H1 (cell line): Measurements from ENCODE around the gene MMP24. TPM values are rescaled to one million over a fixed set of nuclear protein-coding genes. Genes with fewer than 3 reads are reported as not detected.

Source experiments
- CTCF ChIA-PET: fragments of 300-600 bp; sonication (Branson Sonifier 250); formaldehyde crosslinking; loops from one replicate; lab custom pipeline; 2021; ENCODE audit not compliant: partially characterized antibody; lab: Charles Lee
- POLR2A ChIA-PET: fragments of 300-600 bp; sonication (Branson Sonifier 250); formaldehyde crosslinking; loops from one replicate; lab custom pipeline; 2021; ENCODE audit warnings: inconsistent platforms; ENCODE audit not compliant: partially characterized antibody; lab: Charles Lee
- DNase-seq, 2 experiments: peaks; one replicate each; pipeline versions ENCODE4 v3.0.0 to v3.0.0-alpha.2; 2010 to 2022; ENCODE audit warnings: low spot score in 2 of 2, low read depth in 1 of 2, mixed read lengths in 1 of 2
- FAIRE-seq: peaks from 2 replicates; lab custom pipeline; 2011; peaks lifted over from hg19 to GRCh38; lab: Jason Lieb, UNC
- H2AFZ ChIP-seq: 2 replicates; pipeline ENCODE4 v1.8.1; 2012; ENCODE audit warnings: low read length, inconsistent platforms
- H2AK5ac ChIP-seq: 2 replicates; pipeline ENCODE4 v1.6.1; 2013; ENCODE audit warnings: low read depth, low read length
- H2BK120ac ChIP-seq: replicated peaks from 2 replicates; pipeline ENCODE3; 2013; ENCODE audit warnings: low read depth, low read length, inconsistent platforms
- H2BK12ac ChIP-seq: 2 replicates; pipeline ENCODE4 v1.6.1; 2013; ENCODE audit warnings: low read depth, low read length
- H2BK15ac ChIP-seq: 2 replicates; pipeline ENCODE4 v1.6.1; 2013; ENCODE audit warnings: low read length
- H2BK20ac ChIP-seq: 2 replicates; pipeline ENCODE4 v1.6.1; 2013; ENCODE audit warnings: low read length
- H2BK5ac ChIP-seq: 2 replicates; pipeline ENCODE4 v1.6.1; 2013; ENCODE audit warnings: low read depth, low read length
- H3K14ac ChIP-seq: 2 replicates; pipeline ENCODE4 v1.6.1; 2013; ENCODE audit warnings: inconsistent platforms; ENCODE audit not compliant: insufficient read length
- H3K18ac ChIP-seq: 2 replicates; pipeline ENCODE4 v1.6.1; 2013; ENCODE audit warnings: low read length; ENCODE audit errors: extremely low read depth
- H3K23ac ChIP-seq: 2 replicates; pipeline ENCODE4 v1.6.1; 2013; ENCODE audit warnings: inconsistent platforms; ENCODE audit not compliant: insufficient read length
- H3K23me2 ChIP-seq: 2 replicates; pipeline ENCODE4 v1.6.1; 2013; ENCODE audit warnings: low read depth, low read length
- H3K27ac ChIP-seq: 2 replicates; pipeline ENCODE4 v1.6.1; 2011; ENCODE audit warnings: low read depth, low read length, inconsistent platforms
- H3K27me3 ChIP-seq, 4 experiments: replicated peaks in 1 of 4; 1 replicate in 1 of 4; 2 replicates in 3 of 4; pipeline versions ENCODE4 v1.6.1 to v1.8.1; 2011 to 2013; ENCODE audit warnings: low read length in 3 of 4, mild to moderate bottlenecking in 3 of 4, inconsistent platforms in 2 of 4, mixed read lengths in 2 of 4, moderate library complexity in 1 of 4; ENCODE audit not compliant: control insufficient read depth in 3 of 4, insufficient read depth in 3 of 4; ENCODE audit errors: extremely low read depth in 1 of 4
- H3K36me3 ChIP-seq, 4 experiments: 2 replicates each; pipeline versions ENCODE4 v1.6.1 to v1.8.1; 2011 to 2013; ENCODE audit warnings: mild to moderate bottlenecking in 4 of 4, low read length in 3 of 4, moderate library complexity in 2 of 4, control low read depth in 1 of 4, inconsistent platforms in 1 of 4; ENCODE audit not compliant: insufficient read depth in 4 of 4, control insufficient read depth in 2 of 4
- H3K4ac ChIP-seq: replicated peaks from 2 replicates; pipeline ENCODE3; 2013; ENCODE audit warnings: low read length, low read depth, mixed read lengths, inconsistent platforms; ENCODE audit not compliant: insufficient read length
- H3K4me1 ChIP-seq, 4 experiments: replicated peaks in 1 of 4; 1 replicate in 1 of 4; 2 replicates in 3 of 4; pipeline versions ENCODE4 v1.6.1 to v1.8.1; 2011 to 2013; ENCODE audit warnings: low read length in 3 of 4, inconsistent platforms in 2 of 4, mixed read lengths in 1 of 4; ENCODE audit not compliant: insufficient read depth in 4 of 4, control insufficient read depth in 3 of 4
- H3K4me2 ChIP-seq, 2 experiments: 2 replicates each; pipeline versions ENCODE4 v1.6.1 to v1.8.1; 2011 to 2013; ENCODE audit warnings: low read depth in 2 of 2, low read length in 2 of 2, control low read depth in 1 of 2, inconsistent platforms in 1 of 2, mild to moderate bottlenecking in 1 of 2; ENCODE audit not compliant: insufficient read depth in 1 of 2
- H3K4me3 ChIP-seq, 4 experiments: fragments of 200-600, 300-600 bp in 1 of 4; sonication (generic), shearing (Covaris generic), sonication (Bioruptor Twin) in 1 of 4; 2 replicates each; pipeline versions ENCODE4 v1.5.1 to v1.8.1; 2011 to 2016; ENCODE audit warnings: low read length in 4 of 4, low read depth in 3 of 4, control low read depth in 2 of 4, inconsistent platforms in 2 of 4, mild to moderate bottlenecking in 2 of 4, mixed read lengths in 1 of 4, moderate library complexity in 1 of 4; ENCODE audit not compliant: insufficient read depth in 2 of 4; ENCODE audit errors: extremely low read depth in 1 of 4
- H3K56ac ChIP-seq: replicated peaks from 2 replicates; pipeline ENCODE3; 2013; ENCODE audit warnings: low read depth, mild to moderate bottlenecking, mixed read lengths, low read length, inconsistent platforms; ENCODE audit not compliant: insufficient read length
- H3K79me1 ChIP-seq: 2 replicates; pipeline ENCODE4 v1.6.1; 2013; ENCODE audit warnings: low read depth, low read length, control low read depth
- H3K79me2 ChIP-seq, 2 experiments: 2 replicates each; pipeline versions ENCODE4 v1.6.1 to v1.8.1; 2012 to 2013; ENCODE audit warnings: low read length in 2 of 2, mild to moderate bottlenecking in 2 of 2, inconsistent platforms in 1 of 2; ENCODE audit not compliant: insufficient read depth in 2 of 2, control insufficient read depth in 1 of 2
- H3K9ac ChIP-seq, 4 experiments: replicated peaks in 1 of 4; 1 replicate in 1 of 4; 2 replicates in 3 of 4; pipeline versions ENCODE4 v1.6.1 to v1.8.1; 2011 to 2013; ENCODE audit warnings: low read depth in 3 of 4, low read length in 3 of 4, control low read depth in 2 of 4, mild to moderate bottlenecking in 2 of 4, moderate library complexity in 2 of 4, inconsistent platforms in 1 of 4; ENCODE audit errors: extremely low read depth in 1 of 4
- H3K9me3 ChIP-seq, 2 experiments: 2 replicates each; pipeline versions ENCODE4 v1.6.1 to v1.8.1; 2012 to 2013; ENCODE audit warnings: mild to moderate bottlenecking in 2 of 2, moderate library complexity in 2 of 2, control low read depth in 1 of 2, inconsistent platforms in 1 of 2, low read depth in 1 of 2, low read length in 1 of 2, mixed read lengths in 1 of 2; ENCODE audit not compliant: insufficient read depth in 2 of 2
- H4K20me1 ChIP-seq, 2 experiments: replicated peaks in 1 of 2; 2 replicates each; pipeline versions ENCODE3 to v1.8.1; 2011 to 2013; ENCODE audit warnings: inconsistent platforms in 2 of 2, low read length in 2 of 2, mild to moderate bottlenecking in 1 of 2; ENCODE audit not compliant: insufficient read depth in 2 of 2, control insufficient read depth in 1 of 2
- H4K5ac ChIP-seq: 2 replicates; pipeline ENCODE4 v1.6.1; 2013; ENCODE audit warnings: low read length, low read depth, mixed read lengths, inconsistent platforms; ENCODE audit not compliant: insufficient read length
- H4K8ac ChIP-seq: 2 replicates; pipeline ENCODE4 v1.8.0; 2013; ENCODE audit warnings: mild to moderate bottlenecking, moderate library complexity, low read length, inconsistent platforms; ENCODE audit not compliant: insufficient read depth; ENCODE audit errors: extremely low read depth
- H4K91ac ChIP-seq: replicated peaks from 2 replicates; pipeline ENCODE3; 2013; ENCODE audit warnings: low read length, mixed read lengths, inconsistent platforms; ENCODE audit not compliant: insufficient read length
- BRCA1 ChIP-seq: IDR thresholded peaks from 2 replicates; pipeline ENCODE4 v1.6.1; 2012; ENCODE audit warnings: low read depth, low read length, improper control_type of control experiment
- CBX8 ChIP-seq: fragments of 300-800, 300-1000 bp; sonication (generic); IDR thresholded peaks from 2 replicates; pipeline ENCODE4 v1.7.1; 2016; ENCODE audit warnings: low read depth, low read length, borderline replicate concordance
- CEBPB ChIP-seq: IDR thresholded peaks from 2 replicates; pipeline ENCODE4 v1.6.1; 2012; ENCODE audit warnings: low read depth, low read length
- KDM1A ChIP-seq: fragments of 200-600, 300-600 bp; sonication (generic); IDR thresholded peaks from 2 replicates; pipeline ENCODE4 v1.7.1; 2016; ENCODE audit warnings: mild to moderate bottlenecking, low read length, borderline replicate concordance
- MAFK ChIP-seq: IDR thresholded peaks from 2 replicates; pipeline ENCODE4 v1.6.1; 2012; ENCODE audit warnings: low read depth, mild to moderate bottlenecking, improper control_type of control experiment, low read length
- NANOG ChIP-seq: IDR thresholded peaks from 2 replicates; pipeline ENCODE4 v1.6.1; 2011; ENCODE audit warnings: low read length, low read depth, mild to moderate bottlenecking, inconsistent platforms; ENCODE audit not compliant: insufficient read depth, poor library complexity, severe bottlenecking
- POLR2A ChIP-seq, 2 experiments: IDR thresholded peaks; 1 replicate in 1 of 2; 2 replicates in 1 of 2; pipeline ENCODE4 v1.6.1; 2011; ENCODE audit warnings: low read depth in 2 of 2, low read length in 2 of 2, mild to moderate bottlenecking in 2 of 2; ENCODE audit errors: control extremely low read depth in 1 of 2
- RAD21 ChIP-seq, 2 experiments: IDR thresholded peaks in 1 of 2; conservative IDR thresholded peaks in 1 of 2; 2 replicates each; pipeline ENCODE4 v1.6.1; 2011; ENCODE audit warnings: low read depth in 2 of 2, low read length in 2 of 2, improper control_type of control experiment in 1 of 2, inconsistent platforms in 1 of 2, mild to moderate bottlenecking in 1 of 2, moderate library complexity in 1 of 2
- RFX5 ChIP-seq: IDR thresholded peaks from 2 replicates; pipeline ENCODE4 v1.6.1; 2011; ENCODE audit warnings: low read depth, low read length, improper control_type of control experiment, borderline replicate concordance
- SIRT6 ChIP-seq: IDR thresholded peaks from one replicate; pipeline ENCODE4 v1.7.1; 2012; ENCODE audit warnings: low read length, inconsistent platforms
- SP1 ChIP-seq: IDR thresholded peaks from 2 replicates; pipeline ENCODE4 v1.6.1; 2011; ENCODE audit warnings: low read depth, low read length
- TAF1 ChIP-seq: IDR thresholded peaks from 2 replicates; pipeline ENCODE4 v1.6.1; 2011; ENCODE audit warnings: mild to moderate bottlenecking, low read depth, low read length
- ZNF274 ChIP-seq: IDR thresholded peaks from 2 replicates; pipeline ENCODE4 v1.7.0; 2012; ENCODE audit warnings: low read length, borderline replicate concordance; ENCODE audit errors: extremely low read depth
- WGBS, 2 experiments: shearing (Covaris generic) in 1 of 2; methylation state at CpG; one replicate each; pipeline versions ENCODE4 v1.1.6 to v1.1.7; 2013 to 2015; ENCODE audit warnings: low lambda C conversion rate in 2 of 2, mixed read lengths in 2 of 2, inconsistent platforms in 1 of 2, low coverage in 1 of 2, missing lambda C conversion rate in 1 of 2; ENCODE audit not compliant: insufficient replicate concordance in 2 of 2, insufficient coverage in 1 of 2, insufficient read length in 1 of 2; ENCODE audit errors: extremely low coverage in 1 of 2, missing lambda C conversion rate in 1 of 2; 5-methylcytosine and 5-hydroxymethylcytosine counted together
- polyA plus RNA-seq, 7 experiments: library from polyadenylated mRNA; depleted of rRNA in 3 of 7; stranded (reverse) in 5 of 7; unstranded in 2 of 7; fragments of >200 nt in 5 of 7; fragments of 200-250 nt in 2 of 7; gene quantifications; 1 replicate in 5 of 7; 2 replicates in 1 of 7; 4 replicates in 1 of 7; pipeline versions ENCODE4 v1.2.1 to v1.2.3, GENCODE V29; 2011 to 2013; ENCODE audit warnings: missing spikeins in 2 of 7, mixed read lengths in 2 of 7
- total RNA-seq: library from RNA; stranded (reverse); fragmentation: NEBNext Ultra II Directional; extraction: Animal tissue kit (Norgen Biotek cat#: 25700); gene quantifications from 2 replicates; pipeline ENCODE4 v1.2.1, GENCODE V29; 2021
- TF ChIP-seq, protein P1 (sequence below): IDR thresholded peaks from 2 replicates; pipeline ENCODE4 v1.6.1; 2011; ENCODE audit warnings: low read length, improper control_type of control experiment

Gene MMP24
- total and polyA plus RNA-seq, 2 of the 8 experiments (the other 6 are each of a cell fraction or from before 2014, with no cell fraction given), result 18.8 to 21.4 TPM

DNA sequence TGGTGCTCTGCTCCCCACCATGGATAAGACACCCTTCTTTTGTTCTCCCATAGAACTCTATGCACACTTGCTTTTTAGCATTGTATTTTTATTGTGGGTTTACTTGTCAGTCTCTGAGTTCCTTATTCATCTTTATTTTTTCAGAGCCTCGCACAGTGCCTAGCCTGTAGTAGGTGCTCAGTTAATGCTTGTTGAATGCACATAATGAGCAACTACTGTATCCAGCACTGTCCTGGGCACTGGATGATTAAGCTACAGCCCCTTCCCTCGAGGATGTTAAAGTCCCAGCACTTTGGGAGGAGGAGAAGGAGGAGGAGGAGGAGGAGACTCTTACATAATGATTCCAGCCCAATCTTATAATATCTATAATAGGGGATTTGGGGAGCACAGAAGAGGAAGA is 16.8 kb downstream of the MMP24 start:
- Histone ChIP-seq H4K5ac (no peak overlapping the region), H3K79me1 (no peaks in the 10 kb centered on the region), H3K23ac (no peak overlapping the region), H2BK120ac (no peak overlapping the region), H3K14ac (no peak overlapping the region), H3K4me2 (no peak overlapping the region), H3K9ac (no peak overlapping the region), H3K18ac (no peak overlapping the region), H3K4ac (no peak overlapping the region), H3K56ac (no peak overlapping the region), H4K91ac (no peak overlapping the region), H2AK5ac (no peak overlapping the region), H2BK12ac (no peak overlapping the region), H3K27me3 (no peaks in the 10 kb centered on the region), H3K4me3 (no peak overlapping the region), H2AFZ (no peak overlapping the region), H2BK15ac (no peak overlapping the region), H3K4me1 (peaks cover 2 to 8% (median 3%) of the 10 kb centered on the region in 4 experiments; a peak in 5 of 7 replicates), H3K23me2 (no peaks in the 10 kb centered on the region; the same call in 1 of the 2 replicates), H2BK20ac (no peak overlapping the region), H3K27ac (no peak overlapping the region), H4K20me1 (no peaks in the 10 kb centered on the region), H3K79me2 (no peaks in the 10 kb centered on the region), H3K9me3 (no peaks in the 10 kb centered on the region), H3K36me3 (peaks cover 0 to 3% (median 0%) of the 10 kb centered on the region in 4 experiments; a peak in 3 of 8 replicates), H2BK5ac (no peak overlapping the region), H4K8ac (no peak overlapping the region)
- TF ChIP-seq MAFK, result no peak
- TF ChIP-seq SIRT6, result no peak
- no peak for TF ChIP-seq BRCA1
- TF ChIP-seq POLR2A (IDR thresholded peaks at IDR 0.05; ENCODE audit: control extremely low read depth in 1 of 2, low read depth in 2 of 2, low read length in 2 of 2), result no peak
- no peak for TF ChIP-seq RFX5
- TF ChIP-seq SP1, result no peak
- no peak for TF ChIP-seq TAF1
- TF ChIP-seq, protein P1, sequence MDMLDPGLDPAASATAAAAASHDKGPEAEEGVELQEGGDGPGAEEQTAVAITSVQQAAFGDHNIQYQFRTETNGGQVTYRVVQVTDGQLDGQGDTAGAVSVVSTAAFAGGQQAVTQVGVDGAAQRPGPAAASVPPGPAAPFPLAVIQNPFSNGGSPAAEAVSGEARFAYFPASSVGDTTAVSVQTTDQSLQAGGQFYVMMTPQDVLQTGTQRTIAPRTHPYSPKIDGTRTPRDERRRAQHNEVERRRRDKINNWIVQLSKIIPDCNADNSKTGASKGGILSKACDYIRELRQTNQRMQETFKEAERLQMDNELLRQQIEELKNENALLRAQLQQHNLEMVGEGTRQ, result no peak
- no peak for TF ChIP-seq ZNF274
- TF ChIP-seq NANOG, result no peak
- no peak for TF ChIP-seq CBX8
- no peak for TF ChIP-seq RAD21 (IDR thresholded peaks at IDR 0.05 in 1 of 2, conservative IDR thresholded peaks at IDR 0.05 in 1 of 2; ENCODE audit: low read depth in 2 of 2, low read length in 2 of 2)
- no peak for TF ChIP-seq KDM1A
- TF ChIP-seq CEBPB, result no peak
- ChIA-PET CTCF (interaction anchor here (1.4 kb wide), 1 partner anchor 16 kb away, joined by 3 read pairs; no protein-coding TSS in a partner anchor), POLR2A (interaction anchor here (3.8 kb wide), 1 partner anchor 21 kb away, joined by 17 read pairs; no protein-coding TSS in a partner anchor)
- DNase-seq, result no peak
- no peak for FAIRE-seq
- WGBS, 2 experiments, result 64% methylated on average over 2 of the region's 2 CpGs; no CpG with 5 or more reads in 1 of the 2 experiments
